GM19324 (cell line): ENCODE measurements around the gene ATP2A2.
"Not testable (repeated sequence)": the region's sequence is repeated elsewhere in the genome, so short reads cannot be mapped to it uniquely, and the experiment has no call there.

Source experiments
- ATAC-seq: cut with Tn5 transposase; IDR thresholded peaks from one replicate; pipeline ENCODE4 v1.9.1; 2021; ENCODE audit warnings: mild to moderate bottlenecking, moderate library complexity; ENCODE audit not compliant: unreplicated experiment, low FRiP score

The ATP2A2 gene

GRCh38 chr12:110361216-110361615, 80.2 kb downstream of the ATP2A2 start:
- ATAC-seq: no peak

- no peak for ATAC-seq
These were observed 84.7 kb downstream of the ATP2A2 start for GRCh38 chr12:110365489-110366320.

- ATAC-seq: no peak
These were observed 85.5 kb downstream of the ATP2A2 start for GRCh38 chr12:110366321-110367142.

GRCh38 chr12:110367181-110367864, 86.3 kb downstream of the ATP2A2 start:
- no peak for ATAC-seq

GRCh38 chr12:110369992-110370391, 88.9 kb downstream of the ATP2A2 start:
- ATAC-seq: no peak

- no peak for ATAC-seq
These were observed 89.7 kb downstream of the ATP2A2 start for GRCh38 chr12:110370732-110371231.

- ATAC-seq: no peak
These were observed 90.5 kb downstream of the ATP2A2 start for GRCh38 chr12:110371408-110372055.

- ATAC-seq: no peak
These were observed 91.0 kb downstream of the ATP2A2 start for GRCh38 chr12:110372056-110372425.

GRCh38 chr12:110373025-110373424, 92.0 kb downstream of the ATP2A2 start:
- ATAC-seq: no peak

- ATAC-seq: no peak
These were observed 92.4 kb downstream of the ATP2A2 start for GRCh38 chr12:110373425-110373824.

- no peak for ATAC-seq
These were observed 93.0 kb downstream of the ATP2A2 start for GRCh38 chr12:110373962-110374611.

- ATAC-seq: not testable (repeated sequence)
These were observed 97.2 kb downstream of the ATP2A2 start for GRCh38 chr12:110378131-110378790.

- no peak for ATAC-seq
These were observed 98.2 kb downstream of the ATP2A2 start for GRCh38 chr12:110379197-110379596.

GRCh38 chr12:110379631-110380030, 98.6 kb downstream of the ATP2A2 start:
- no peak for ATAC-seq

- ATAC-seq: no peak
These were observed 101.6 kb downstream of the ATP2A2 start for GRCh38 chr12:110382683-110383082.
